Gastroesophageal sphincter (tissue), 3 donors: ENCODE data around the gene FMOD.

Experiments
- CTCF ChIP-seq, 4 experiments: fragments of 200-600 bp in 2 of 4; fragments of 450-650 bp in 2 of 4; sonication (generic) in 1 of 4; IDR thresholded peaks; one replicate each; pipeline ENCODE4 v1.5.1; 2017 to 2019; ENCODE audit warnings: antibody characterized with exemption in 4 of 4, mild to moderate bottlenecking in 2 of 4, moderate library complexity in 2 of 4
- EP300 ChIP-seq: sonication (generic); formaldehyde crosslinking; IDR thresholded peaks from one replicate; pipeline ENCODE4 v1.6.1; 2017; ENCODE audit warnings: antibody characterized with exemption, mild to moderate bottlenecking
- POLR2A ChIP-seq, 2 donors: fragments of 450-650 bp; IDR thresholded peaks; one replicate each; pipeline ENCODE4 v1.6.1; 2017; ENCODE audit warnings: antibody characterized with exemption in 2 of 2, mild to moderate bottlenecking in 2 of 2, moderate library complexity in 1 of 2

- TF ChIP-seq CTCF (IDR thresholded peaks at IDR 0.05): no peak
- TF ChIP-seq EP300: no peak
- TF ChIP-seq POLR2A (IDR thresholded peaks at IDR 0.05): no peak
Measured at GRCh38 chr1:203351037-203351625, at the start of gene FMOD.
